ENCODE measurements around the gene ACADS.

ACADS gene

GRCh38 chr12:120733574-120733973 is 7.9 kb downstream of the ACADS start:
- DNase-seq = no peak

- no peak for DNase-seq
Observed at GRCh38 chr12:120734210-120734609, 8.6 kb downstream of the ACADS start.

GRCh38 chr12:120735181-120735580 is 9.6 kb downstream of the ACADS start:
- DNase-seq = no peak

GRCh38 chr12:120736404-120737331 is 11.0 kb downstream of the ACADS start:
- no peak for DNase-seq

GRCh38 chr12:120737557-120738251 is 12.1 kb downstream of the ACADS start:
- no peak for DNase-seq

GRCh38 chr12:120738252-120739030 is 12.8 kb downstream of the ACADS start:
- DNase-seq = no peak

GRCh38 chr12:120739031-120739762 is 13.6 kb downstream of the ACADS start:
- no peak for DNase-seq

- DNase-seq = no peak
Observed at GRCh38 chr12:120739821-120740613, 14.4 kb downstream of the ACADS start.

GRCh38 chr12:120740871-120741270 is 15.2 kb downstream of the ACADS start:
- DNase-seq = no peak

- no peak for DNase-seq
Observed at GRCh38 chr12:120741476-120742421, 16.1 kb downstream of the ACADS start.

GRCh38 chr12:120744922-120745493 is 19.4 kb downstream of the ACADS start:
- no peak for DNase-seq

GRCh38 chr12:120748242-120748641 is 22.6 kb downstream of the ACADS start:
- no peak for DNase-seq

GRCh38 chr12:120749256-120749655 is 23.6 kb downstream of the ACADS start:
- DNase-seq = no peak

- no peak for DNase-seq
Observed at GRCh38 chr12:120750806-120751205, 25.2 kb downstream of the ACADS start.

GRCh38 chr12:120751389-120751788 is 25.8 kb downstream of the ACADS start:
- DNase-seq = no peak

GRCh38 chr12:120754792-120755191 is 29.2 kb downstream of the ACADS start:
- DNase-seq = no peak

GRCh38 chr12:120755269-120755668 is 29.6 kb downstream of the ACADS start:
- no peak for DNase-seq

GRCh38 chr12:120757226-120757742 is 31.7 kb downstream of the ACADS start:
- no peak for DNase-seq

GRCh38 chr12:120757949-120758348 is 32.3 kb downstream of the ACADS start:
- no peak for DNase-seq
